Measurements from ENCODE around the gene SYNJ2.

The SYNJ2 gene

GRCh38 chr6:158069800-158070195, 88.1 kb downstream of the SYNJ2 start:
- ATAC-seq (ENCODE audit: insufficient read depth, low read depth), result no peak
- H3K27me3 ChIP-seq (ENCODE audit: insufficient read depth, low read length, poor library complexity), result no peaks in the 10 kb centered on the region
- H3K4me3 ChIP-seq (ENCODE audit: low read depth in 1 of 2, low read length in 2 of 2), result no peak overlapping the region
- peaks cover 10% of the 10 kb centered on the region for H3K4me1 ChIP-seq (ENCODE audit: insufficient read depth, low read length)
- H3K27ac ChIP-seq (ENCODE audit: low read length), result no peak overlapping the region
- TF ChIP-seq, protein P1, sequence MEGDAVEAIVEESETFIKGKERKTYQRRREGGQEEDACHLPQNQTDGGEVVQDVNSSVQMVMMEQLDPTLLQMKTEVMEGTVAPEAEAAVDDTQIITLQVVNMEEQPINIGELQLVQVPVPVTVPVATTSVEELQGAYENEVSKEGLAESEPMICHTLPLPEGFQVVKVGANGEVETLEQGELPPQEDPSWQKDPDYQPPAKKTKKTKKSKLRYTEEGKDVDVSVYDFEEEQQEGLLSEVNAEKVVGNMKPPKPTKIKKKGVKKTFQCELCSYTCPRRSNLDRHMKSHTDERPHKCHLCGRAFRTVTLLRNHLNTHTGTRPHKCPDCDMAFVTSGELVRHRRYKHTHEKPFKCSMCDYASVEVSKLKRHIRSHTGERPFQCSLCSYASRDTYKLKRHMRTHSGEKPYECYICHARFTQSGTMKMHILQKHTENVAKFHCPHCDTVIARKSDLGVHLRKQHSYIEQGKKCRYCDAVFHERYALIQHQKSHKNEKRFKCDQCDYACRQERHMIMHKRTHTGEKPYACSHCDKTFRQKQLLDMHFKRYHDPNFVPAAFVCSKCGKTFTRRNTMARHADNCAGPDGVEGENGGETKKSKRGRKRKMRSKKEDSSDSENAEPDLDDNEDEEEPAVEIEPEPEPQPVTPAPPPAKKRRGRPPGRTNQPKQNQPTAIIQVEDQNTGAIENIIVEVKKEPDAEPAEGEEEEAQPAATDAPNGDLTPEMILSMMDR (IDR thresholded peaks at IDR 0.05; ENCODE audit: borderline replicate concordance, extremely low read depth, low read length, poor library complexity, severe bottlenecking), result no peak
- H2AFZ ChIP-seq (ENCODE audit: low read depth, low read length), result no peak overlapping the region
- H3K79me2 ChIP-seq (ENCODE audit: insufficient read depth, low read length), result no peaks in the 10 kb centered on the region
- H3K9me3 ChIP-seq (ENCODE audit: insufficient read depth, low read length, severe bottlenecking), result no peaks in the 10 kb centered on the region
- no peak for DNase-seq
- no peak overlapping the region for H3K4me2 ChIP-seq (ENCODE audit: insufficient read depth, low read length)
- no peaks in the 10 kb centered on the region for H4K20me1 ChIP-seq (ENCODE audit: insufficient read depth, low read length)
- H3K36me3 ChIP-seq (ENCODE audit: insufficient read depth, low read length), result peaks cover 61% of the 10 kb centered on the region
- no peak overlapping the region for H3K9ac ChIP-seq (ENCODE audit: low read depth, low read length)

DNA sequence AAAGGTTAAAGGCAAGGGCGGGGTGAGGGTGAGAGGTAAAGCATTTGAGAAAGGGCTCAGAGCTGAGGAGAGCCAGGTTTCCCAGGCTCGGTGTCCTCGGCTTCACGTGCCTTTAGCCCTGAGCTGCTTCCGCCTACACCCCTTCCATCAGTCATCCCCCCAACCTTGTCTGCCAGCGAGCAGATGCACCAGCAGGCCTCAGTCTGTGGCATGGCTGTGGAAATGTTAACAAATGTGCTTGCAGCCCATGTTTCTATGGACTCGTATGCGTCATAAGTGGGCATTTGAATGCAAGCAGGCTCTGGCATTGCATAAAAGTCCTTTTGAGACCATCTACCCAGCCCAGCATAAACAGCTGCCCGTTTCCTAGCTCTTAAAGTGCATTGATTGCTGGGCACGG, 88.8 kb downstream of the SYNJ2 start:
- Histone ChIP-seq H3K4me2 (ENCODE audit: insufficient read depth, low read length) (no peak overlapping the region), H3K36me3 (ENCODE audit: insufficient read depth, low read length) (peaks cover 57% of the 10 kb centered on the region), H3K27me3 (ENCODE audit: insufficient read depth, low read length, poor library complexity) (no peaks in the 10 kb centered on the region), H3K79me2 (ENCODE audit: insufficient read depth, low read length) (no peaks in the 10 kb centered on the region), H4K20me1 (ENCODE audit: insufficient read depth, low read length) (no peaks in the 10 kb centered on the region), H3K4me1 (ENCODE audit: insufficient read depth, low read length) (peaks cover 10% of the 10 kb centered on the region), H3K27ac (ENCODE audit: low read length) (no peak overlapping the region), H2AFZ (ENCODE audit: low read depth, low read length) (no peak overlapping the region), H3K9me3 (ENCODE audit: insufficient read depth, low read length, severe bottlenecking) (no peaks in the 10 kb centered on the region), H3K9ac (ENCODE audit: low read depth, low read length) (no peak overlapping the region), H3K4me3 (ENCODE audit: low read depth in 1 of 2, low read length in 2 of 2) (no peak overlapping the region)
- TF ChIP-seq, protein P1 (IDR thresholded peaks at IDR 0.05; ENCODE audit: borderline replicate concordance, extremely low read depth, low read length, poor library complexity, severe bottlenecking), result no peak
- TF ChIP-seq EZH2 (IDR thresholded peaks at IDR 0.05; ENCODE audit: borderline replicate concordance, low read depth, low read length, severe bottlenecking), result no peak
- DNase-seq (no peak), ATAC-seq (ENCODE audit: insufficient read depth, low read depth) (no peak)

GRCh38 chr6:158071121-158072082, 89.7 kb downstream of the SYNJ2 start:
- Histone ChIP-seq H2AFZ (ENCODE audit: low read depth, low read length) (no peak overlapping the region), H3K27ac (ENCODE audit: low read length) (peak overlapping the region; percentile 5), H3K27me3 (ENCODE audit: insufficient read depth, low read length, poor library complexity) (no peaks in the 10 kb centered on the region), H3K9ac (ENCODE audit: low read depth, low read length) (no peak overlapping the region), H4K20me1 (ENCODE audit: insufficient read depth, low read length) (no peaks in the 10 kb centered on the region), H3K4me2 (ENCODE audit: insufficient read depth, low read length) (no peak overlapping the region), H3K9me3 (ENCODE audit: insufficient read depth, low read length, severe bottlenecking) (no peaks in the 10 kb centered on the region), H3K4me1 (ENCODE audit: insufficient read depth, low read length) (peaks cover 10% of the 10 kb centered on the region), H3K79me2 (ENCODE audit: insufficient read depth, low read length) (no peaks in the 10 kb centered on the region), H3K4me3 (ENCODE audit: low read depth in 1 of 2, low read length in 2 of 2) (no peak overlapping the region), H3K36me3 (ENCODE audit: insufficient read depth, low read length) (peaks cover 57% of the 10 kb centered on the region)
- DNase-seq (no peak), ATAC-seq (ENCODE audit: insufficient read depth, low read depth) (peak; percentile 25; the same call in 2 of the 3 replicates)
- TF ChIP-seq, protein P1 (IDR thresholded peaks at IDR 0.05; ENCODE audit: borderline replicate concordance, extremely low read depth, low read length, poor library complexity, severe bottlenecking), result no peak
- TF ChIP-seq EZH2 (IDR thresholded peaks at IDR 0.05; ENCODE audit: borderline replicate concordance, low read depth, low read length, severe bottlenecking), result no peak
